GM21367 (cell line): Measurements from ENCODE around the gene PLA2G4E.

Experiments
- ATAC-seq: cut with Tn5 transposase; IDR thresholded peaks from one replicate; pipeline ENCODE4 v1.9.1; 2021; ENCODE audit not compliant: unreplicated experiment

PLA2G4E gene

GRCh38 chr15:41994171-41994650 is 26.6 kb downstream of the PLA2G4E start:
- no peak for ATAC-seq

DNA sequence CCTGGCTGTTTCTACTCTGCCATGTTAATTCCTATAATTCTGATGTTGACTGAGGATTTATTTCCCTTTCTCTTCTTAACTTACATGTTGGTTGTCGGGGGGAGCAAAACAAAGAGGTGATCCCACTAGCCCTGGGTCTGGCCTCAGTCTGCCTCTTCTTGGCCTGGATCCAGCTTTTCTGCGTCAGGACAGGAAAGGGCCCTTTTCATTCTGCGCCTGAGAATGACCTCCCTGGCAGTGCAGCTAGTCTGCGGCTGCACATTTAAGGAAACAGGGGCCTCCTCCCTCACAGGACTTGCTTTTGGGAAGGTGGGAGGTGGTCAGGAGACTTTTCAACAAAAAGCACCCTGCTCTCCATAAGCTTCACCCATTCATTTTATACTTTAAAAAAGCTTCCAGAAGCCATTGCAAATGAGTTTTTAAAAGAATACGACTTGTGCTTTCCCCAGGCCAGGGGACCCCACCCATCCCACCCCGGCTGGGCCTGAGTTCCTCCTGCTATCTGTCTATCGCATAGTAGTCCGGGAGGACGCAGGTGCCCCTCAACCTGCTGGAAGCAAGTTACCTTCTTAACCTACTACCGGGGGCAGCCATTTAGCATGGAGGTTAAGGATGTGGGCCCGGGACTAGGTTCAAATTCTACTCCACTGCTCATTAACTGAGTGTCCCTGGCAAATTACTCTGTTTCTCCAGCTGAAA is 27.2 kb downstream of the PLA2G4E start:
- no peak for ATAC-seq

DNA sequence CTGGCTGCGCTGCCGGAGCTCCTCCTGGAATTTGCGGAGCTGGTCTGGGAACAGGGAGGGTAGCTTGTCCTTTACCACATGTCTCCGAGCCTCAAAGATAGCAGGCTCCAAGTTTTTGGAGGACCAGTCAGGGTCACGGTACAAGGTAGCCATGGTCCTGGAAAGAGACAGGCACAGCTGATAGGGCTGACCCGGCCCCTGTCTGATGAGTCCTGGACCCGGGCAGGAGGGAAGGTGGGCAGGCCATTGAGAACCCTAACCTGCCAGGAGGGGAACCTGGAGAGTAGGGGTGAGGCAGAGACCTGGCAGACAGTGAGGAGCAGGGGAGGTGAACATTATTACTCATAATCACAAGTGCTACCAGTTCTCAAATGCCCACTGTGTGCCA is 28.0 kb downstream of the PLA2G4E start:
- no peak for ATAC-seq

GRCh38 chr15:41992151-41992802 is 28.6 kb downstream of the PLA2G4E start:
- ATAC-seq: no peak

GRCh38 chr15:41990691-41991090 is 30.2 kb downstream of the PLA2G4E start:
- no peak for ATAC-seq

- no peak for ATAC-seq
Observed at GRCh38 chr15:41990243-41990605, 30.6 kb downstream of the PLA2G4E start.

DNA sequence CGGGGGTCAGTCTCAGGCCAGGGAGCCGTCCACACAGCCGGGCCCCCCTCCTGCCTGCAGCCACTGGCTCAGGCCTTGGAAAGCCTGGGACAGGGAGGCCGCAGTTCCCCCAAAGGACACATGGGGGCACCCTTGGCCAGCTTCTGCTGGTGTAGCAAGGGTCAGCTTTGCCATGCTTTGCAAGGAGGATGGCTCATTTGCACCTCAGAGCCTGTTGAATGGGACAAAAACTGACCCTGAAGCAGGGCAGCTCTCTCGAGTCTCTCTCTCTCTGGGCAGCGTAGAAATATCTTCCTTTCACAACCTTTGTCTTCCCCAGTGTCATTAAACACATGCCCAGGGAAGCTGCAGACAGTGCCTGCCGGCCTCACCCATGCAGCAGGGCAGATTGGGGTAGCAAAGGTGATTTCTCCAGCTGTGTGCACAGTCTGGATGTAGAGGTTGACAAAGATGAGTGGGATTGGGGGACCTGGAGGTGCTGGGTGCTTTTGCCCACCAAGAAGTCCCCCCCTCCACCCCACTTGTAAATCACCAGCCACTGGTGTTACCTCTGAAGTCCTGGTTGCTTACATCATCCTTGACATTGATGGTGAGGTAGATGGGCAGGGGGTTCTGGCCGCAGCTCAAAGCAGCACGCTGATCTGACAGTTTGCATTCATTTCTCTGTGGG is 31.1 kb downstream of the PLA2G4E start:
- no peak for ATAC-seq

- ATAC-seq: no peak
Observed at GRCh38 chr15:41988896-41989572, 31.8 kb downstream of the PLA2G4E start.

GRCh38 chr15:41987925-41988275 is 32.9 kb downstream of the PLA2G4E start:
- no peak for ATAC-seq

DNA sequence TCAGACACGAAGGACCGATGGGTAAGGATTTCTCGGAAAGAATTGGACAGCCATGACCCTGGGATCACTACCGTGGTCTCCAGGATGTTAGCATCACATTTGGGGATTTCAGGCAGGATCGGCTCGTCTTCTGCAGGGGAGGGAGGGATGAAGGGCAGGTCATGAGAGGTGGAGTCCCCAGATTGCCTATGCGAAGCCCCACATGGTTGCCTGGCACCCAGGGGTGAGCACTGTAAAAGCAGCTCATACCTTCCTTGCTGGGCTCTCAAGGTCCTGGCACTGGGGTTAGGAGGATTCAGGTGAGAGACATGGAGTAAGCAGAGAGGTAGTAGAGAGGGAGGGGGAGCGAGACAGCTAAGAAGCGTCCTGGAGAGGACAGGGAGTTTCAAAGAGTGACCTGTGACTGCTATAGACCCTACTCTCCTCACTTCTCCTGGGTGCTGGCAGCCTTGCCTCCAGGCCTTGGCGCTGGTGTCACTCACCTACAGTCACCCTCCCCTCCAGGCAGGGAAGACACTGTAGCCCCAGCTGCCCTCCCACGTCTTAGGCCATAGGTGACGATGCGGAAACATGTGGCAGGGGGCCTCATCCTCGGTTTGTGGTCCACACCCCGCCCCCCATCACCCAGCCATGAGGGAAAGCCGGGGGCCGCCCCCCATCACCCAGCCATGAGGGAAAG is 33.5 kb downstream of the PLA2G4E start:
- ATAC-seq: no peak

GRCh38 chr15:41985236-41986160 is 35.3 kb downstream of the PLA2G4E start:
- no peak for ATAC-seq

- no peak for ATAC-seq
Observed at GRCh38 chr15:41984622-41985021, 36.2 kb downstream of the PLA2G4E start.

DNA sequence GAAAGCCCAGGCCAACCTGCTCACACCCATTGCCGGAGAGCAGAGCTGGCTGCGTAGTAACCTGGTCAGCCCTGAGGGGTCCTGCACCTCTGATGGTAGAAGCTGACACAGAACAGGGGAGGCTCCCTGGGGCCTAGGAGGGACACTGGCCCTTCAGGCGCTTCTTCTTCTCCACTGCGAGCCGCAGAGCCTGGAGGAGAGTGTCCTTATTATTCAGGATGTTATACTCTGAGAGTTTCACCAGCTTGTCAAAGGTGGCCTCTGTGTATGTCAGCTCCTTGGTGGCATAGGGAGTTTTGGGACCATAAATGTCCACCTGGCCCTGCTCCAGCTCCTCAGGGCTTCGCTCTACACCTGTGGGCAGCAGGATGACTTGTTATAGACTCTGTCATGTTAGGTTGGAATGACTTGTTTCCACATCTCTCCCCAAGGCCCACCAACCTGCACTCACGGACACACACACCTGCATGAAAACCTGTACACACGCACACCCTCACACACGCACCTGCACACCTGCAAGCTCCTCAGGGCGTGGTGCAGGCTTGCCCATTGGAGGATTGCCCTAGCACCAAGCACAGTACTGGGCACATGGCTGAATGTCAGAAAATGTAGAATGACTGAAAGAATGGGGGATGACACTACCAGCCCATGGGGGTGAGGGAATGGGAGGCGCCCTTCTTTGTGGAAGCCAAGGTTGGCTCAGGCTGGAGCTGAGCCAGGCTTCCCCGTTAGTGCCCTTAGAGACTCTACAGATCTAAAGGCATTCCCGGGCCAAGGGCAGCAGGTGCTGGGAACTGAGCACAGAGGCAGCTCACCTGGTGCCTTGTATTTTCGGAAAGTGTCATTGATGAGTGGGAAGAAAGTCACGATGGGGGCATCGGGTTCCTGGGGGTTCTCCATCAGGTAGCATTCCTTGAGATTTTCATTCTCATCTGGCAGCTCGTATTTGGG is 36.9 kb downstream of the PLA2G4E start:
- ATAC-seq: no peak

GRCh38 chr15:41983221-41983620 is 37.6 kb downstream of the PLA2G4E start:
- no peak for ATAC-seq

DNA sequence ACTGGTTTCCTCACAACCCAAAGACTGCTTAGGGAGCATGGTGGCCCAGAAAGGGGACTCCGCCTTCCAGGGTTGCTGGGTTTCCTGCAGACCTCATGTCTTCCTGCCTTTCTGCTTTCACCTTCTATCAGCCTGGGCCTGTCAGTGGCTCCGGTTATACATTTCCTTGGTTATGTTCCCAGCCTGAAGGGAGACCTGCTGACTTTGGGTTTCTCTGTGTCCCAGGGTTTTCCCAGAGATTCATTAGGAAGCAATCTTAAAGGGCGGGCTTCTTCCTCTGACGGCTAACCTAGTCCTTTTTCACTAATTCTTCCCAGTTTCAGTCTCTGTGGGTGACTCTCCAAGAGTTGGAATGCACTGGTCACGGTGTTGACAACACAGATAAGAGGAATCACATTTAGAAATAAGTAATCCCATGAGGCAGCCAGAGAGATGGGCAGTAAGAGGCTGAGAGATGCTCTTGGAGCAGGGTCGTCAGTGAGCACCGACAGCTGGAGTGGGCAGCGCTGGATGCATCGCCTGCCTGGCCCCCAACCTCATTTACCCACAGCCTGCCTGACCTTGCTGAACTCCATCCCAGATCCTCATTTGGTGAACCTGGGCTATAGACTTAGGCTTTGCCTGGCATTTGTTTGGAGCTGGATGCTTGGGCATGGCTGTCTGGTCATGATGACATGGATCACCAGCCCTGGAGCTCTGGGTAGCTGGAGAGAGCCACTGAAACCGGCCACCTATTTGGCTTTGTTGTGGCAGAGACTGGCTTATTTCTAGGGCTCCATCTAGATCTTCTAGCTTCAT is 38.5 kb downstream of the PLA2G4E start:
- no peak for ATAC-seq

DNA sequence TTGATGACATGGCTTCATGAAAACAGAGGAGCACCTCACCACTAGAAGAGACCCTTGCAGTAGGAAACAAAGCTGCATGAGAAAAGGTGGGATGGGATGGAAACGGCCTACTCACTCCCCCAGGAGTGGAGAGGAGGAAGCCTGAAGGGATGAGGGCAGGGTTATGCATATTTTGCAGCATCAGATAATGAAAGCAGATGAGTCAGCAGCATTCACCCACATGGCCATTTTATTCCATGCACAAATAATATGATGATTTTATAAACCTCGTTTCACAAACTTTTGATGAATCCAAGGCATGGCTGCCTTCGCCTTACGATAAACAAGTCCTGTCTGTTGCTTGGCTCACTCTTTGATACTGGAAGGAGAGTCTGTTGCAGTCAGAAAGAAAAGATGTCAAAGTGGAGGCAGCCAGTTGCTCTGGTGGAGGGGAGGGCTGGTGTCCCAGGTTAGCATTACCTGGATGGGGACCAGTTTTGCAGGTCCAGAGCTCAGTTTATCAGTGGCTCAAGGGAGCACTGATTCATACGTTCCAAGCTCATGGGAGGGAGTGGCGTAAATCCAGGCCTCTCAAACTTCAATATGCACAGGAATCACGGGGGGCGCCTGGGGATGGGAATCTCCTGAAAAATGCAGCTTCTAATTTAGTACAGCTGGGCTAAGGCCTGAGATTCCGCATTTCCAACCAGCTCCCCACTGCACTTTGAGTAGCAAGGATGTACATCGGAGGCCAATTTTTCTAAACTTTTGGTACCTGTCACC is 39.3 kb downstream of the PLA2G4E start:
- no peak for ATAC-seq

DNA sequence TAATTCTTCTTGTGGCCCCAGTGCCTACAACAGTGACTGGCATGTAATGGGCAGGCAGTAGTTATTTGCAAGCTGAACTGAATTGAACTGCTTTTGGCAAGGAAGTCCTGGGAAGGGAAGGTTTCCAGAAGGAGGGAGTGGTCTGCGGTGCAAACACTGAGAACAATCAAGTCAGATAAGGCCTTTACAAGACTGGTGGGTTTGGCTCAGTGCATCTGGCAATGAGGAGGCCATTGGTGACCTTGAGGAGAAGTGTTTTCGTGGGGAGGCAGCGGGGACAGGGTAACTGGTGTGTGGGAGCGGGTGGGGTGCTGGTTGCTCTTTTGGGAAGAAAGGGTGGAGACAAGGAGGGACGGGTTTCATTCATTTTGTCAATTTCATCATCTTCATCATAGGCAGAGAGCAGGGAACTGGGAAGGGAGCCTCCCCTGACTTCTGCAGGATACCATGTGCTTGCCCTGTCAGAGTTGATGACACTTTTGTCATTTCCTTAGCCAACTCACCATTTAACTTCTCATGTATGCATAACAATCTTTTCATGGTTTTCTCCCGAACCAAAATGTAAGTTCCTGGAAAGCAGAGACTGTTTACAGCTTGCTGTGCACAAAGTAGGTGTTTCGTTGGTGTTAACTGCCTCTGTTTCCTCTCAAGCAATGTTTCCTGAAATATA is 40.1 kb downstream of the PLA2G4E start:
- ATAC-seq: no peak
